ENCODE results near the gene PHF20. TPM values are rescaled to one million over a fixed set of nuclear protein-coding genes. Genes with fewer than 3 reads are reported as not detected.

The PHF20 gene
- total and polyA plus RNA-seq, 2 donors (not counting 3 experiments of a cell fraction or from before 2014, with no cell fraction given) = 25.0 to 45.8 TPM

GRCh38 chr20:35975576-35976373 lies 204.0 kb downstream of the PHF20 start:
- H4K20me1 ChIP-seq (replicated peaks; ENCODE audit: control insufficient read depth, extremely low read depth, insufficient read depth, low read length) = no peaks in the 10 kb centered on the region
- H3K27me3 ChIP-seq (ENCODE audit: control insufficient read depth in 2 of 2, insufficient read depth in 2 of 2, low read length in 2 of 2) = peaks cover 0 to 8% of the 10 kb centered on the region in 2 experiments
- TF ChIP-seq CTCF (IDR thresholded peaks at IDR 0.05; ENCODE audit: extremely low read depth in 1 of 2, insufficient read depth in 1 of 2, low read depth in 1 of 2, low read length in 2 of 2) (no peak), FOS (IDR thresholded peaks at IDR 0.05; ENCODE audit: borderline replicate concordance, insufficient read depth, low read length) (no peak), POLR2A (IDR thresholded peaks at IDR 0.05; ENCODE audit: low read depth, low read length) (no peak), MAX (IDR thresholded peaks at IDR 0.05; ENCODE audit: insufficient read depth, insufficient read length) (no peak), EZH2 (IDR thresholded peaks at IDR 0.05; ENCODE audit: borderline replicate concordance, low read depth, low read length, severe bottlenecking) (no peak), MYC (IDR thresholded peaks at IDR 0.05; ENCODE audit: low read depth, low read length) (no peak), GATA2 (IDR thresholded peaks at IDR 0.05; ENCODE audit: insufficient read depth, insufficient read length, low read depth, low read length) (no peak), POLR2AphosphoS5 (IDR thresholded peaks at IDR 0.05; ENCODE audit: insufficient read depth, low read depth, low read length) (no peak), JUN (IDR thresholded peaks at IDR 0.05; ENCODE audit: borderline replicate concordance, insufficient read depth, insufficient read length, low read depth) (no peak)
- H3K27ac ChIP-seq (ENCODE audit: insufficient read depth, low read depth, low read length) = no peak overlapping the region
- ChIA-PET POLR2A (no interaction called here), CTCF (interaction anchor here (2.3 to 3.4 kb wide), 3 partner anchors 15 to 163 kb away, joined by 7 to 25 read pairs (median 10); no protein-coding TSS in a partner anchor)
- H3K4me3 ChIP-seq (replicated peaks in 1 of 3; ENCODE audit: insufficient read depth in 1 of 3, low read depth in 1 of 3, low read length in 3 of 3) = no peak overlapping the region
- H3K79me2 ChIP-seq (ENCODE audit: control insufficient read depth, insufficient read depth, low read length) = no peaks in the 10 kb centered on the region
- dilution Hi-C loops (cut with MboI; ENCODE audit: extremely low pct_ligation_motif_present, low sequenced_read_pairs) = no loop called here
- H3K4me1 ChIP-seq (ENCODE audit: control insufficient read depth, extremely low read depth, insufficient read depth, low read length) = no peaks in the 10 kb centered on the region
- no peak overlapping the region for H3K4me2 ChIP-seq (ENCODE audit: insufficient read depth, low read length)
- no peaks in the 10 kb centered on the region for H3K9me3 ChIP-seq (replicated peaks; ENCODE audit: control insufficient read depth, insufficient read depth, low read length)
- H2AFZ ChIP-seq (ENCODE audit: low read depth, low read length) = no peak overlapping the region
- no peak overlapping the region for H3K9ac ChIP-seq (replicated peaks; ENCODE audit: extremely low read depth, insufficient read depth, low read length)
- FAIRE-seq = no peak
- DNase-seq (ENCODE audit: low read depth, low spot score) = no peak
- no peaks in the 10 kb centered on the region for H3K36me3 ChIP-seq (ENCODE audit: control insufficient read depth in 2 of 2, extremely low read depth in 1 of 2, insufficient read depth in 2 of 2, low read length in 2 of 2)
- intact Hi-C loops (cut with micrococcal nuclease) = no loop called here
- BruUV-seq (replicated peaks) = no TSS peak
- no peaks in the 10 kb centered on the region for H3K9me1 ChIP-seq (replicated peaks; ENCODE audit: control insufficient read depth, extremely low read depth, insufficient read depth, low read length)
